ENCODE measurements around the gene TBC1D8. TPM values are rescaled to one million over a fixed set of nuclear protein-coding genes. Genes with fewer than 3 reads are reported as not detected.

The TBC1D8 gene
- total and polyA plus RNA-seq, 2 of the 13 experiments (the other 11 are each of a cell fraction or from before 2014, with no cell fraction given) = 45.1 to 95.4 TPM

DNA sequence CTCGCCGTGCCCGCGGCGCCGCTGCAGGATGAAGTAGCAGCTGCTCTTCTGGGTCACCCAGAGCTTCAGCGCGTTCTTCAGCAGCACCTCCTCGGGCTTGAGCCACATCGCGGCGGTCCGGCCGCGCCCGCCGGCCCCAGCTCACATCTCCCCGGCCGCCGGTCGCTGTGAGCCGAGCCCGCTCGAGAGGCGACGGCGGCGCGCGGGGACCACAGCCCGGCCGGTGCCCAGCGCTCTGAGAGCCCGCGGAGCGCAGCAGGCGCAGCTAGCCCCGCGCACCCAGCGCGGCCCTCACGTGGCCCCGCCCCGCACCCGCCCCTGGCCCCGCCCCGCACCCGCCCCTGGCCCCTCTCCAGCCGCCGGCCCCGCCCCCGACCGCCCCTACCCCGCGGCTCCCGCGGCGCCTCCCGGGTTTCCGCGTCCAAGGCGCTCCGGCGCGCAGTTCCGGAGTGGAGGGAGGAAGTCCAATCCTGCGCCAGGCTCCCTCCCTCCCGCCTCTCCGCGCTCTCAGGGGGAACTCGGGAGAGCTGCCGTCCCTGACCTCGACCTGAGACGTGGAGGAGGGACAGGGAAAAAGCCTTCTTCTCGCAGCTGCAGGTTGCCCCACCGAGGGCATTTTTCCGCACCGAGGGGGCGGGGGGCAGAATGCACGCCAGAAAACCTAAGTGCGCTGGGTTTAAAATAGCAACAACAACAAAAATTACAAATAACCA is at the start of gene TBC1D8 (continued):
- TF ChIP-seq, protein P1, sequence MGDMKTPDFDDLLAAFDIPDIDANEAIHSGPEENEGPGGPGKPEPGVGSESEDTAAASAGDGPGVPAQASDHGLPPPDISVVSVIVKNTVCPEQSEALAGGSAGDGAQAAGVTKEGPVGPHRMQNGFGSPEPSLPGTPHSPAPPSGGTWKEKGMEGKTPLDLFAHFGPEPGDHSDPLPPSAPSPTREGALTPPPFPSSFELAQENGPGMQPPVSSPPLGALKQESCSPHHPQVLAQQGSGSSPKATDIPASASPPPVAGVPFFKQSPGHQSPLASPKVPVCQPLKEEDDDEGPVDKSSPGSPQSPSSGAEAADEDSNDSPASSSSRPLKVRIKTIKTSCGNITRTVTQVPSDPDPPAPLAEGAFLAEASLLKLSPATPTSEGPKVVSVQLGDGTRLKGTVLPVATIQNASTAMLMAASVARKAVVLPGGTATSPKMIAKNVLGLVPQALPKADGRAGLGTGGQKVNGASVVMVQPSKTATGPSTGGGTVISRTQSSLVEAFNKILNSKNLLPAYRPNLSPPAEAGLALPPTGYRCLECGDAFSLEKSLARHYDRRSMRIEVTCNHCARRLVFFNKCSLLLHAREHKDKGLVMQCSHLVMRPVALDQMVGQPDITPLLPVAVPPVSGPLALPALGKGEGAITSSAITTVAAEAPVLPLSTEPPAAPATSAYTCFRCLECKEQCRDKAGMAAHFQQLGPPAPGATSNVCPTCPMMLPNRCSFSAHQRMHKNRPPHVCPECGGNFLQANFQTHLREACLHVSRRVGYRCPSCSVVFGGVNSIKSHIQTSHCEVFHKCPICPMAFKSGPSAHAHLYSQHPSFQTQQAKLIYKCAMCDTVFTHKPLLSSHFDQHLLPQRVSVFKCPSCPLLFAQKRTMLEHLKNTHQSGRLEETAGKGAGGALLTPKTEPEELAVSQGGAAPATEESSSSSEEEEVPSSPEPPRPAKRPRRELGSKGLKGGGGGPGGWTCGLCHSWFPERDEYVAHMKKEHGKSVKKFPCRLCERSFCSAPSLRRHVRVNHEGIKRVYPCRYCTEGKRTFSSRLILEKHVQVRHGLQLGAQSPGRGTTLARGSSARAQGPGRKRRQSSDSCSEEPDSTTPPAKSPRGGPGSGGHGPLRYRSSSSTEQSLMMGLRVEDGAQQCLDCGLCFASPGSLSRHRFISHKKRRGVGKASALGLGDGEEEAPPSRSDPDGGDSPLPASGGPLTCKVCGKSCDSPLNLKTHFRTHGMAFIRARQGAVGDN (CRISPR knock-in tag; IDR thresholded peaks at IDR 0.05) = peak; percentile 74
- TF ChIP-seq, protein P2, sequence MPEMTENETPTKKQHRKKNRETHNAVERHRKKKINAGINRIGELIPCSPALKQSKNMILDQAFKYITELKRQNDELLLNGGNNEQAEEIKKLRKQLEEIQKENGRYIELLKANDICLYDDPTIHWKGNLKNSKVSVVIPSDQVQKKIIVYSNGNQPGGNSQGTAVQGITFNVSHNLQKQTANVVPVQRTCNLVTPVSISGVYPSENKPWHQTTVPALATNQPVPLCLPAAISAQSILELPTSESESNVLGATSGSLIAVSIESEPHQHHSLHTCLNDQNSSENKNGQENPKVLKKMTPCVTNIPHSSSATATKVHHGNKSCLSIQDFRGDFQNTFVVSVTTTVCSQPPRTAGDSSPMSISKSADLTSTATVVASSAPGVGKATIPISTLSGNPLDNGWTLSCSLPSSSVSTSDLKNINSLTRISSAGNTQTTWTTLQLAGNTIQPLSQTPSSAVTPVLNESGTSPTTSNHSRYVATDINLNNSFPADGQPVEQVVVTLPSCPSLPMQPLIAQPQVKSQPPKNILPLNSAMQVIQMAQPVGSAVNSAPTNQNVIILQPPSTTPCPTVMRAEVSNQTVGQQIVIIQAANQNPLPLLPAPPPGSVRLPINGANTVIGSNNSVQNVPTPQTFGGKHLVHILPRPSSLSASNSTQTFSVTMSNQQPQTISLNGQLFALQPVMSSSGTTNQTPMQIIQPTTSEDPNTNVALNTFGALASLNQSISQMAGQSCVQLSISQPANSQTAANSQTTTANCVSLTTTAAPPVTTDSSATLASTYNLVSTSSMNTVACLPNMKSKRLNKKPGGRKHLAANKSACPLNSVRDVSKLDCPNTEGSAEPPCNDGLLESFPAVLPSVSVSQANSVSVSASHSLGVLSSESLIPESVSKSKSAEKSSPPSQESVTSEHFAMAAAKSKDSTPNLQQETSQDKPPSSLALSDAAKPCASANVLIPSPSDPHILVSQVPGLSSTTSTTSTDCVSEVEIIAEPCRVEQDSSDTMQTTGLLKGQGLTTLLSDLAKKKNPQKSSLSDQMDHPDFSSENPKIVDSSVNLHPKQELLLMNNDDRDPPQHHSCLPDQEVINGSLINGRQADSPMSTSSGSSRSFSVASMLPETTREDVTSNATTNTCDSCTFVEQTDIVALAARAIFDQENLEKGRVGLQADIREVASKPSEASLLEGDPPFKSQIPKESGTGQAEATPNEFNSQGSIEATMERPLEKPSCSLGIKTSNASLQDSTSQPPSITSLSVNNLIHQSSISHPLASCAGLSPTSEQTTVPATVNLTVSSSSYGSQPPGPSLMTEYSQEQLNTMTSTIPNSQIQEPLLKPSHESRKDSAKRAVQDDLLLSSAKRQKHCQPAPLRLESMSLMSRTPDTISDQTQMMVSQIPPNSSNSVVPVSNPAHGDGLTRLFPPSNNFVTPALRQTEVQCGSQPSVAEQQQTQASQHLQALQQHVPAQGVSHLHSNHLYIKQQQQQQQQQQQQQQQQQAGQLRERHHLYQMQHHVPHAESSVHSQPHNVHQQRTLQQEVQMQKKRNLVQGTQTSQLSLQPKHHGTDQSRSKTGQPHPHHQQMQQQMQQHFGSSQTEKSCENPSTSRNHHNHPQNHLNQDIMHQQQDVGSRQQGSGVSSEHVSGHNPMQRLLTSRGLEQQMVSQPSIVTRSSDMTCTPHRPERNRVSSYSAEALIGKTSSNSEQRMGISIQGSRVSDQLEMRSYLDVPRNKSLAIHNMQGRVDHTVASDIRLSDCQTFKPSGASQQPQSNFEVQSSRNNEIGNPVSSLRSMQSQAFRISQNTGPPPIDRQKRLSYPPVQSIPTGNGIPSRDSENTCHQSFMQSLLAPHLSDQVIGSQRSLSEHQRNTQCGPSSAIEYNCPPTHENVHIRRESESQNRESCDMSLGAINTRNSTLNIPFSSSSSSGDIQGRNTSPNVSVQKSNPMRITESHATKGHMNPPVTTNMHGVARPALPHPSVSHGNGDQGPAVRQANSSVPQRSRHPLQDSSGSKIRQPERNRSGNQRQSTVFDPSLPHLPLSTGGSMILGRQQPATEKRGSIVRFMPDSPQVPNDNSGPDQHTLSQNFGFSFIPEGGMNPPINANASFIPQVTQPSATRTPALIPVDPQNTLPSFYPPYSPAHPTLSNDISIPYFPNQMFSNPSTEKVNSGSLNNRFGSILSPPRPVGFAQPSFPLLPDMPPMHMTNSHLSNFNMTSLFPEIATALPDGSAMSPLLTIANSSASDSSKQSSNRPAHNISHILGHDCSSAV (CRISPR knock-in tag; IDR thresholded peaks at IDR 0.05; ENCODE audit: borderline replicate concordance) = 0 out of 2 replicates have a peak, but pooled peaks have one; percentile 15
- TF ChIP-seq ZNF563 (CRISPR knock-in tag; IDR thresholded peaks at IDR 0.05) (0 out of 2 replicates have a peak, but pooled peaks have one; percentile 75), HDAC1 (CRISPR knock-in tag; IDR thresholded peaks at IDR 0.05) (peak; percentile 85), TAF15 (IDR thresholded peaks at IDR 0.05; ENCODE audit: low read depth, low read length, poor library complexity, severe bottlenecking) (no peak), NFYC (CRISPR knock-in tag; IDR thresholded peaks at IDR 0.05) (no peak), FLYWCH1 (CRISPR knock-in tag; IDR thresholded peaks at IDR 0.05) (no peak), ZNF883 (CRISPR knock-in tag; IDR thresholded peaks at IDR 0.05; ENCODE audit: not compliant biosample characterization) (no peak), JUN (CRISPR knock-in tag; IDR thresholded peaks at IDR 0.05) (no peak), ELF3 (CRISPR knock-in tag; IDR thresholded peaks at IDR 0.05) (peak; percentile 88), ZNF430 (CRISPR knock-in tag; IDR thresholded peaks at IDR 0.05) (no peak), ZFP62 (CRISPR knock-in tag; IDR thresholded peaks at IDR 0.05) (no peak)
- TF ChIP-seq, protein P3, sequence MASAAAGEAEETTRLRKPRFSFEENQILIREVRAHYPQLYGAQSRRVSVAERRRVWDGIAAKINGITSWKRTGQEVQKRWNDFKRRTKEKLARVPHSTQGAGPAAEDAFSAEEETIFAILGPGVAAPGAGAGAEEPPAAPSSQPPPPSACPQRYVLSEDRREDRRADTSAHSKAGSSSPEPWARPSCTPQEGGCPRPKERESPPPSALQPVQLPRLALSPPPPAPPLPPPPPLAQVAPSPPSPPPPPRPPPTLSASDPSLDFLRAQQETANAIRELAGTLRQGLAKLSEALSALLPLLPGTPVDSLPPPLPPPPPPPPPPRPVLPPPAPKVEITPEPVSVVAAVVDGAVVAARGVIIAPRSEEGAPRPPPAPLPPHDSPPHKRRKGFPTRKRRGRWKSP (CRISPR knock-in tag; IDR thresholded peaks at IDR 0.05) = peak; percentile 58; the same call in 1 of the 2 replicates

Measured in HepG2 (cell line).